Stimulated activated naive B cell treated with anti-CD40 and anti-IgM and Interleukin-4, amounts not matched to agents 10 μg/mL and 1 μg/mL and 100 μg/mL, for 72 hours (primary cell): ENCODE measurements around the gene JARID2.
"Not testable (repeated sequence)": the region's sequence is repeated elsewhere in the genome, so short reads cannot be mapped to it uniquely, and the experiment has no call there.

ENCODE experiments used
- ATAC-seq, 2 donors: fragments of 150-1000 bp; cut with Tn5 transposase; replicated peaks; 2 replicates each; pipeline ENCODE4 v1.10.0; 2021; ENCODE audit warnings: moderate library complexity in 1 of 2
- DNase-seq: peaks from one replicate; pipeline ENCODE4 v3.0.0; 2021
- H3K27ac Mint-ChIP-seq: one replicate; pipeline ENCODE4 v1.8.0; 2022; ENCODE audit warnings: mild to moderate bottlenecking, mixed read lengths
- H3K27me3 Mint-ChIP-seq, 2 donors: one replicate each; pipeline ENCODE4 v1.8.0; 2022; ENCODE audit warnings: mixed read lengths in 2 of 2
- H3K36me3 Mint-ChIP-seq, 2 donors: one replicate each; pipeline ENCODE4 v1.8.0; 2022; ENCODE audit warnings: mixed read lengths in 2 of 2, mild to moderate bottlenecking in 1 of 2
- H3K4me1 Mint-ChIP-seq, 2 donors: one replicate each; pipeline ENCODE4 v1.8.0; 2022; ENCODE audit warnings: mixed read lengths in 2 of 2, mild to moderate bottlenecking in 1 of 2
- H3K4me3 Mint-ChIP-seq, 2 donors: one replicate each; pipeline ENCODE4 v1.8.0; 2022; ENCODE audit warnings: mild to moderate bottlenecking in 2 of 2, mixed read lengths in 2 of 2, moderate library complexity in 1 of 2
- H3K9me3 Mint-ChIP-seq, 2 donors: one replicate each; pipeline ENCODE4 v1.8.0; 2022; ENCODE audit warnings: mixed read lengths in 2 of 2, mild to moderate bottlenecking in 1 of 2

JARID2 gene

DNA sequence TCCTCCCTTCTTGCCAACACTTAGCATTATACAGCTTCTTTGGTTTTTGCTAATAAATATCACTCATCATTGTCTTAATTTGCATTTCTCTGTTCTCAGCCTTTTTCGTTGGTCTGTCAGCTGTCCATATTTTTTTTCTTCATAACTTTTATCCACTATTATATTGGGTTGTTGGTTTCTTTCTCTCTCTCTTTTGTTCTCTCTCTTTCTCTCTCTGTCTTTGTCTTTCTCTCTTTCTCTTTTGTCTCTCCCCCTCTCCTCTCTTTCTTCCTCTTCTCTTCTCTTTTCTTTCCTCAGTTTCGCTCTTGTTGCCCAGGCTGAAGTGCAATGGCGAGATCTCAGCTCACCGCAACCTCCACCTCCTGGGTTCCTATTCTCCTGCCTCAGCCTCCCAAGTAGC lies 36.5 kb downstream of the JARID2 start:
- Mint-ChIP-seq H3K9me3 (peaks cover 0 to 2% of the 10 kb centered on the region in 2 donors), H3K4me3 (no peak overlapping the region), H3K27me3 (no peaks in the 10 kb centered on the region), H3K4me1 (peaks cover 41 to 75% of the 10 kb centered on the region in 2 donors), H3K27ac (peak overlapping the region; percentile 43), H3K36me3 (peaks cover 8 to 21% of the 10 kb centered on the region in 2 donors)
- DNase-seq, result no peak
- ATAC-seq, result peak; percentile 42 to 47

DNA sequence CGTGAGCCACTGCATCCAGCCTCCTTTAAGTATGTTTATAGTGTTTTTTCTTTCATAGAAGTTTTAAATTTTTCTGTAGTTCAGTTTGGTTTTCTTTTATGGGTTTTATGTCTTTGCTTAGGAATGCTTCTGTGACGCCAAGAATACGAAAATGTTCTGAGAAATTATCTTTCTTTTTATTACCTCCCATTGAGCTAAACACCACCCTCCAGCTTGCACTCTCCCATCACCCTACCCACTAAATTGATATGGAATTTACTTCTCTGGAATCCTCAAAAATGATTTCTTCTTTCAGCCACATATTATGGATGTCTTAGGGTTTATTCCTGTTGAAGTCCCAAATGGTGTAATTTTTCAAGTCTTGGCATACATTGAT lies 38.1 kb downstream of the JARID2 start:
- Mint-ChIP-seq H3K36me3 (peaks cover 9 to 21% of the 10 kb centered on the region in 2 donors), H3K4me1 (peaks cover 48 to 76% of the 10 kb centered on the region in 2 donors), H3K9me3 (peaks cover 0 to 2% of the 10 kb centered on the region in 2 donors), H3K4me3 (no peak overlapping the region), H3K27ac (no peak overlapping the region), H3K27me3 (no peaks in the 10 kb centered on the region)
- no peak for DNase-seq
- ATAC-seq, result no peak

DNA sequence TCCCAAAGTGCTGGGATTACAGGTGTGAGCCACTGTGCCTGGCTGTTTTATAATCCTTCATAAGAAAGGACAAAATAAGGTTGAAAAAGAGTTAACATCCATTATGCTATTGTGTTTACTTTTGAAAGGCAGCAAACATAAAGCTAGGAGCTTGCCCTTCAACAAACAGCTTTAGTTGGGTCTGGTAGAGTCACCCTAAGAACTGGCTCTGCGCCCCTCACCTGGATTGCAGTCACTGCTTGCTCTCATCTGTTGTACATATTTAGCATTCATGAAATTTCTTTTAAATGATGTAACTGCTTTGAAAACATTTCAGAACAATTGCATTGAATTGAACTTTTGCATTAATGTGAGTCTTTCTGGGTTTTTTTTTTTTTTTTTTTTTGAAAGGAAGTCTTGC lies 38.9 kb downstream of the JARID2 start:
- DNase-seq, result no peak
- Mint-ChIP-seq H3K9me3 (peaks cover 0 to 2% of the 10 kb centered on the region in 2 donors), H3K4me3 (no peak overlapping the region), H3K27me3 (no peaks in the 10 kb centered on the region), H3K4me1 (peaks cover 42 to 70% of the 10 kb centered on the region in 2 donors), H3K27ac (no peak overlapping the region), H3K36me3 (peaks cover 9 to 22% of the 10 kb centered on the region in 2 donors)
- ATAC-seq, result no peak

DNA sequence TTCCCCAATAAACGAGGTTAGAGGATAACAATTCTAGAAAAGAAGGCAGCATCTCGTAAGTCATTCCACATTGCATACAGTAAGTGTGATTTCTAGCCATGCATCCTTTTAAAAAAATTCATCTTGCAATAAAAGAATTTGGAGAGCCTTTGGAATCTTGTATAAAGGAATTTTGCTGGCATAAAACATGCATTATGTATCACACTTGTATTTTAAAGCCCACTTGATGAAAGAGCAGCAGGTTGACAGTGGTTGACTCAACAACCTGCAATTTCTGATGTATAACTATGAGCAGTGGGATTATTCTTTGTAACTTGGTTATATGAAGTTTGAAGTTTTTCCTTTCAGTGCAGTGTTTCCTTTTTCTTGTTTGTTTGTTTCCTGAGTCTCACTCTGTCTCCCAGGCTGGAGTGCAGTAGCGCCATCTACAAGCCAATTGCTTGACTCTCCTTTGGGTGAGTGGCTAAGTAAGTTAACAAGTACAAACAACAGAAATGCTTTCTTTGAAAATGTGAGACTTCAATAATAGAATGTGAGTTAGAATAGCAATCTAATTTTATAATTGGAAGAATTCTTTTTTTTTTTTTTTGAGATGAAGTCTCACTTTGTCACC lies 39.9 kb downstream of the JARID2 start:
- Mint-ChIP-seq H3K27me3 (no peaks in the 10 kb centered on the region), H3K4me3 (no peak overlapping the region), H3K9me3 (peaks cover 0 to 2% of the 10 kb centered on the region in 2 donors), H3K27ac (no peak overlapping the region), H3K36me3 (peaks cover 9 to 24% of the 10 kb centered on the region in 2 donors), H3K4me1 (peaks cover 41 to 69% of the 10 kb centered on the region in 2 donors)
- ATAC-seq (no peak), DNase-seq (no peak)

DNA sequence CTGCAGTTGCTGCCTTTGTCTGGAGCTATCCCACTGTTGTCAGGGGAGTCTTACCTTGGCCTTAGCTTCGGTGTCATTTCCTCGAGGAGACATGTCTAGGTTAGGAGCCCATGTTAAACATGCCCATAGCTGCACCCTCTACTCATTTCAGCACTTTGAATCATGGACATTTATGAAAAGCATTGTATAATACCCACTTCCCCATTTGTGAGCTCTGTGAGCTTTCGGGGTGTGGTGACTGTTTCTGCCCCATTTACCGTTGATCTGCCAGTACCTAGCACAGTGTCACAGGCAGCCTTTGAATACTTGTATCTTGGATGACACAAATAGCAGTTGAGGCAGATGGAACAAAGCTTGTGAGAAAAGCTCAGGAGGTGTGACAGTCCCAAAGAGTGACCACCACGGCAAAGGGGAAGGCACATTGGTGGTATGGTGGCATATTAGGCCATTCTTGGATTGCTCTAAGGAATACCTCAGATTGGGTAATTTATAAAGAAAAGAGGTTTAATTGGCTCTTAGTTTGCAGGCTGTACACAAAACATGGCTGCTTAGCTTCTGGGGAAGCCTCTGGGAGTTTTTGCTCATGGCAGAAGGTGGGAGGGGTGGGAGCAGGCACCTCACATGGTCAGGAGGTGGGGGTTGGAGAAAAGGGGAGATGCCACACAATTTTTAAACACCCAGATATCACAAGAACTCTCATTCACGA lies 42.0 kb downstream of the JARID2 start:
- peak overlapping the region; percentile 77 for H3K27ac Mint-ChIP-seq
- H3K4me1 Mint-ChIP-seq, result peaks cover 30 to 67% of the 10 kb centered on the region in 2 donors
- ATAC-seq, result peak; percentile 99 to 100
- H3K36me3 Mint-ChIP-seq, result peaks cover 4 to 19% of the 10 kb centered on the region in 2 donors
- no peaks in the 10 kb centered on the region for H3K27me3 Mint-ChIP-seq
- no peaks in the 10 kb centered on the region for H3K9me3 Mint-ChIP-seq
- peak; percentile 49 for DNase-seq
- peak overlapping the region; percentile 54 to 59 for H3K4me3 Mint-ChIP-seq

DNA sequence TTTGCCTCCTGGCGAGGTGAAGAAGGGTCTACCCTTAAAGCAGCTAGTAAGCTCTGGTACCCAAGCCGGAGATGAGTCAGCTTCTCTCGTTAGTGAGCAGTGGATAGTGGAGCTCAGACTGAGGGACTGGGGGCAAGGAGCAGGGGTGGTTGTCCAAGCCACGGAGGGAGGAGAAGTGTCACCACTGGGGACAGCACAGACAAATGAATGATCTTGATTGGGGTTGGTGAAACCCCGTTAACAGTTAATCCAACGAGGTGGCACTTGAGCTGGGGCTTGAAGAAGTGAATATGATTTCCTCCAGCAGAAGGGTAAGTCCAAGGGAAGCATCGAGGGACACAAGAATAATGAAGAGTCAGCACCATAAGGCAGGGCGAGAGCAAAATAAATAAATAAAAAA lies 43.0 kb downstream of the JARID2 start:
- Mint-ChIP-seq H3K27me3 (no peaks in the 10 kb centered on the region), H3K27ac (peak overlapping the region; percentile 53), H3K4me1 (peaks cover 37 to 72% of the 10 kb centered on the region in 2 donors), H3K4me3 (no peak overlapping the region), H3K9me3 (no peaks in the 10 kb centered on the region), H3K36me3 (peaks cover 4 to 22% of the 10 kb centered on the region in 2 donors)
- DNase-seq (no peak), ATAC-seq (no peak)

DNA sequence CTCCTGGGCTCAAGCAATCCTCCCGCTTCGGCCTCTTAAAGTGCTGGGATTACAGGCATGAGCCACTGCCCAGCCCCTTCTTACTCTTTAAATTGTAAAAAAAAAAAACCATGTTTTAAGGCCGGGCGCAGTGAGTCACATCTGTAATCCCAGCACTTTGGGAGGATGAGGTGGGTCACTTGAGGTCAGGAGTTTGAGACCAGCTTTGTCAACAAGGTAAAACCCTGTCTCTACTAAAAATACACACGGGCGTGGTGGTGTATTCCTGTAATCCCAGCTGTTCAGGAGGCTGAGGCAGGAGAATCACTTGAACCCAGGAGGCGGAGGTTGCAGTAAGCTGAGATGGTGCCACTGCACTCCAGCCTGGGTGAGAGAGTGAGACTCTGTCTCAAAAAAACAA lies 43.6 kb downstream of the JARID2 start:
- H3K27me3 Mint-ChIP-seq, ATAC-seq, H3K27ac Mint-ChIP-seq, H3K9me3 Mint-ChIP-seq, DNase-seq, H3K4me3 Mint-ChIP-seq: not testable (repeated sequence)
- Mint-ChIP-seq H3K4me1 (peaks cover 40 to 72% of the 10 kb centered on the region in 2 donors), H3K36me3 (peaks cover 4 to 23% of the 10 kb centered on the region in 2 donors)

DNA sequence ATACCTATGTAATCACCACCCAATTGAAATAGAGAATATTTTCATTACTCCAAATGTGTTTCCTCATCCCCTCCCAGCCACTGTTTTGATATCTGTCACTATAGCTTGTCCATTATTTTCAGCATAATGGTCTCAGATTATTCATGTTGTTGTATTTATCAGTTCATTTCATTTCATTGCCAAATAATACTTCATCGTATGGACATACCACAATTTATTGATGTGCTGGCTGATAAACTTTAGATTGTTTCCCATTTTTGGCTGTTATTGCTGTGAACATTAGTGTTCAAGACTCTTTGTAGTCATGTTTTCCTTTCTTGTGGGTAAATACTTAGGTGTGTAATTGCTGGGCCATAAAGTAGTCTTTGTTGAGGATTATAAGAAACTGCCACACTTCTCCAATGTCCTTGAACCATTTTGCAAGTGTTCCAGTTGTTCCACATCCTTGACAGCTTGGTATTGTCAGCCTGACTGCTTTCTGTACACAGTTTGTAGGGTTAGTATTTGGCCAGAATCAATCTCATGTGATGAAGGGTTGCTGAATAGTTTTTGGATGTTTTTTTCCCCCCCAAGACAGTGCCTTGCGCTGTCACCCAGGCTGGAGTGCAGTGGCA lies 44.3 kb downstream of the JARID2 start:
- Mint-ChIP-seq H3K36me3 (peaks cover 4 to 26% of the 10 kb centered on the region in 2 donors), H3K4me3 (no peak overlapping the region), H3K27ac (no peak overlapping the region), H3K9me3 (no peaks in the 10 kb centered on the region), H3K4me1 (peaks cover 42 to 72% of the 10 kb centered on the region in 2 donors), H3K27me3 (no peaks in the 10 kb centered on the region)
- ATAC-seq, result no peak
- DNase-seq, result no peak

DNA sequence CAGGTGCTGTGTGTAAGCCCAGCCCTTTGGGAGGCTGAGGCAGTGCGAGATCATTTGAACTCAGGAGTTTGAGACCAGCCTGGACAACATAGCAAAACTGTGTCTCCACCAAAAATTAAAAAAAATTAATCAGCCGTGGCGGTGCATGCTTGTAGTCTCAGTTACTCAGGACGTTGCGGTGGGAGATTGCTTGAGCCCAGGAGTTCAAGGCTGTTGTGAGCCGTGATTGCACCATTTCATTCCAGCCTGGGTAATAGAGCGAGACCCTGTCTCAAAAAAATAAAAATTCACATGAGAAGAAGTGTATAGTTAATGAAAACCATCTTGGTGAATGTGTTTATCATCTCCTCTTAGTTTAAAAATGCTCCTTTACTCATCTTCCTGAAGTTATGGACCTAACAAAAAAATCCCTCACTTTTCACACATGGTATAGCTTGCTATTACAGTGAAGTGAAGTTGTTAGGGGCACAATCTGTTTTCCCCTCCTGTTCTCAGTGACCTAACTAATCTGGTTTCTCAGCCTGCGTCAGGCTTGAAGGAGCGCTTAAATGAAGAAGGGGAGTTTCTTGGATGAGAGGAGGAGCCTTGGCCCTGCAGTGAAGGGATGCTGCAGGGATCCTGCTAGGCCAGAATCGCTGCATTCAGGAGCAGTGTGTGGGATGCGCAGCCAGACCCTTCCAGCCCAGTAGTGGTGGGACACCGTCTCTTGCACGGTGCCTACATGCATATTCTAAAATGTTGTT lies 45.3 kb downstream of the JARID2 start:
- Mint-ChIP-seq H3K9me3 (no peaks in the 10 kb centered on the region), H3K4me3 (no peak overlapping the region), H3K36me3 (peaks cover 4 to 26% of the 10 kb centered on the region in 2 donors), H3K27ac (peak overlapping the region; percentile 73), H3K27me3 (no peaks in the 10 kb centered on the region), H3K4me1 (peaks cover 40 to 71% of the 10 kb centered on the region in 2 donors)
- DNase-seq (no peak), ATAC-seq (no peak)

DNA sequence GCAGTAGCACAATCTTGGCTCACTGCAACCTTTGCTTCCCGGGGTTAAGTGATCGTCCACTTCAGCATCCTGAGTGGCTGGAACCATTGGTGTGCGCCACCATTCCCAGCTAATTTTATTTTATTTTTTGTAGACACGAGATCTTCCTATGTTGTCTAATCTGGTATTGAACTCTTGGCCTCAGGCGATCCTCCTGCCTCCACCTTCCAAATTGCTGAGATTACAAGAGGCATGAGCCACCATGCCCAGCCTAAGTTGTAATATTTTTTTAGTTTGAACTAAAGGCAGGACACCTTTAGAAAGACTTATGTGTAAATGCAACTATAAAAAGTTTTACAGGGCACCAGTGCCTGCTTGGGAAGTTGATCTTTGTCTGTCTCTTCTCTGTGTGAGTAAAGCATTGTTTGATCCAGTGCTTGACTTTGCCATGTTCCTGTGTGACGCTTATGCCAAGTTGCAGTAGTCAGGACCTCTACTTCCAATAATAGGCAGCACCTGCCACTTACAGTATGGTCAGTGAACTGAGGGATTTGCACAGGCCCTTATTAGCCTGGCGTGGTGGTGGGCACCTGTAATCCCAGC lies 46.9 kb downstream of the JARID2 start:
- Mint-ChIP-seq H3K27ac (peak overlapping the region; percentile 87), H3K27me3 (no peaks in the 10 kb centered on the region), H3K36me3 (peaks cover 4 to 26% of the 10 kb centered on the region in 2 donors), H3K9me3 (no peaks in the 10 kb centered on the region), H3K4me1 (peaks cover 44 to 78% of the 10 kb centered on the region in 2 donors), H3K4me3 (no peak overlapping the region)
- DNase-seq (no peak), ATAC-seq (no peak)

DNA sequence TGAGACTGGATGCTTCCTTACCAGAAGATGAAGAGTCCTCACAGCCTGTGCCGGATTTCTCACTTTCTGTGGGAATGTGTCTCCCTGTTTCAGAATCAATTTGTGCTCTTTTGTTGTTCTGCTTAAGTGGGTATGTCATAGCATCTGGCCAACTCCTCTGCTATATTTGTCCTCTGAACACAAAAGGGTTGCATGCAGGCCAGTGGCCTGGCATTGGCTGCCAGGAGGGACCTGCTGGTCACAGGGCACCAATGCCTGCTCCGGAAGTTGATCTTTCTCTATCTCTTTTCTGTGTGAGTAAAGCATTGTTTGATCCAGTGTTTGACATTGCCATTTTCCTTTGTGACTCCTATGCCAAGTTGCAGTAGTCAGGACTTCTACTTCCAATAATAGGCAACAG lies 47.8 kb downstream of the JARID2 start:
- Mint-ChIP-seq H3K36me3 (peaks cover 3 to 25% of the 10 kb centered on the region in 2 donors), H3K9me3 (no peaks in the 10 kb centered on the region), H3K4me3 (no peak overlapping the region), H3K27ac (no peak overlapping the region), H3K27me3 (no peaks in the 10 kb centered on the region), H3K4me1 (peaks cover 37 to 78% of the 10 kb centered on the region in 2 donors)
- no peak for ATAC-seq
- no peak for DNase-seq

DNA sequence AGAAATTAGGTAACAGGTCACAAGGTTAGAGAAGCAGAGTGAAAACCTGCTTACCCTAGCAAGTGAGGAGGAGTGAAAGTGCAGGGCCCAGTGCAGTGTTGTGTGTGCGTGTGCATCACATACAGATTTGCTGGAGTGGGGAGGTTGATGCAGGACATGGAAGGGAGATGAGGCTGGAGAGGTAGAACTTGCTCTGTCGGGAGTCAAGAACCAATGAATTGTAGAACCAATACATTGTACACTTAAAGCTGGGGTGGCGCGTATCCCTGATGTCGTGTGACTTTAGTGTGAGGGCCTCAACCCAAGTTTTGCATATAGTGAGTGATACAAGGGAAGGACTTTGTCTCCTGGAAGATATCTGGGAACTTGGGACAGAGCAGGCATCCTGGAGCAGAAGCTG lies 48.6 kb downstream of the JARID2 start:
- Mint-ChIP-seq H3K4me3 (peak overlapping the region in 1 of 2 donors; percentile 32), H3K36me3 (peaks cover 2 to 21% of the 10 kb centered on the region in 2 donors), H3K27ac (peak overlapping the region; percentile 65), H3K9me3 (no peaks in the 10 kb centered on the region), H3K4me1 (peaks cover 41 to 81% of the 10 kb centered on the region in 2 donors), H3K27me3 (no peaks in the 10 kb centered on the region)
- ATAC-seq (no peak), DNase-seq (no peak)

DNA sequence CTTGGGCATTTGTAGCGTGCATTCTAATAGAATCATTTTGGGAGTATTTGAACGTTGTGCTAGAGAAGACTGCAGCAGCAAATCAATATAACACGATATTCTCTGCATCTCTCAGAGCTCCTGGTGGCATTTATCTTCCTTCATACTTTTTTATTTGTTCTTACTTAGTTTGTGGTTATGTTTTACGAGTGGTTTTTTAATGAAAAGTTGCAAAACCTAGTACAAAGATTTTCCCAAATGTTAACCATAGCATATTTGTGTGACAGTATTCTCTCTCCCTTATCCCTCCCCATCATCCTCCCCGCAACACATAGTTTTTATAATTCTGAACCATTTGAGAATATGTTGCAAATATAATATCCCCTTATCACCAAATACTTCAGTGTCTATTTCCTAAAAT lies 50.4 kb downstream of the JARID2 start:
- Mint-ChIP-seq H3K27me3 (no peaks in the 10 kb centered on the region), H3K4me1 (peaks cover 49 to 85% of the 10 kb centered on the region in 2 donors), H3K36me3 (peaks cover 2 to 17% of the 10 kb centered on the region in 2 donors), H3K4me3 (peak overlapping the region in 1 of 2 donors; percentile 57), H3K27ac (peak overlapping the region; percentile 72), H3K9me3 (no peaks in the 10 kb centered on the region)
- no peak for ATAC-seq
- DNase-seq, result no peak

DNA sequence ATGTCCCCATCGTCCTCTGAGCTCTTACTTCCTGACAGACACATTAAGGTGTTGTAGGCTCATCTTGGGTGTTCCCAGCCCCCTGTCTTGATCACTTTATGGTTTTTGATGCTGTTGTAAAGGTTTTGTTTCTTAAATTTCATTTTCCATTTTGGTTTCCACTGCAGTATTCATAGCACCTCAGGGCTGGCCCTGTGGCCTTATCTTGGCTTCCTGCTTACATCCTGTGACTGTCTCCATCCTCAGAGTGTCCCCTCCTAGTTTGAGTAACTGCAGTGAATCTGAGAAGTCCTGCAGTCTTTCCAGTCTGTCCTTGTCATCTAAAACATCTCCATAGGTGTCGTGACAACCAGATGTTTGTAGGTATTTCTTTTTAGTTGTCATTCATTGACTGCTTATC lies 50.9 kb downstream of the JARID2 start:
- no peaks in the 10 kb centered on the region for H3K9me3 Mint-ChIP-seq
- ATAC-seq (peak in 1 of 2 donors; percentile 15), DNase-seq (no peak)
- H3K4me1 Mint-ChIP-seq, result peaks cover 51 to 85% of the 10 kb centered on the region in 2 donors
- no peaks in the 10 kb centered on the region for H3K27me3 Mint-ChIP-seq
- H3K36me3 Mint-ChIP-seq, result peaks cover 2 to 19% of the 10 kb centered on the region in 2 donors
- H3K27ac Mint-ChIP-seq, result peak overlapping the region; percentile 72
- H3K4me3 Mint-ChIP-seq, result peak overlapping the region in 1 of 2 donors; percentile 57
